Measurements from ENCODE around the gene ZNFX1. TPM values are rescaled to one million over a fixed set of nuclear protein-coding genes. Genes with fewer than 3 reads are reported as not detected.

ZNFX1 gene
- total RNA-seq, 2 donors from 2014 or later, result 8.1 to 8.9 TPM

DNA sequence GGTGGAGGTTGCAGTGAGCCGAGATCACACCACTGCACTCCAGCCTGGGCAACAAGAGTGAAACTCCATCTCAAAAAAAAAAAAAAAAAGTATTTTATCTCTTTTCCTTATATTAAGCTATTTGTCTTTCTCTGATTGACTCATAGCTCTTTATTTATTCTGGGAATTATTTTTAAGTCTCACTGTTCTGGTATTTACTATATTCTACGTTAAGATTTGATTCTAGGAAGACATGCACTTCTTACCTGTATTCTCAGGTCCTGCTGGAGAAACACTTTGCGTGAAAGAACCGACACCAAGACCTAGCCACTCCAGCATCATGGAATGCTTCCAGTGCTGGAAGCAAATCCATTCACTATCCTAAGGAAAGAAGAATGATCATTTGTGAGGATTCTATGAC is 17.6 kb downstream of the ZNFX1 start:
- TF ChIP-seq, protein P1, sequence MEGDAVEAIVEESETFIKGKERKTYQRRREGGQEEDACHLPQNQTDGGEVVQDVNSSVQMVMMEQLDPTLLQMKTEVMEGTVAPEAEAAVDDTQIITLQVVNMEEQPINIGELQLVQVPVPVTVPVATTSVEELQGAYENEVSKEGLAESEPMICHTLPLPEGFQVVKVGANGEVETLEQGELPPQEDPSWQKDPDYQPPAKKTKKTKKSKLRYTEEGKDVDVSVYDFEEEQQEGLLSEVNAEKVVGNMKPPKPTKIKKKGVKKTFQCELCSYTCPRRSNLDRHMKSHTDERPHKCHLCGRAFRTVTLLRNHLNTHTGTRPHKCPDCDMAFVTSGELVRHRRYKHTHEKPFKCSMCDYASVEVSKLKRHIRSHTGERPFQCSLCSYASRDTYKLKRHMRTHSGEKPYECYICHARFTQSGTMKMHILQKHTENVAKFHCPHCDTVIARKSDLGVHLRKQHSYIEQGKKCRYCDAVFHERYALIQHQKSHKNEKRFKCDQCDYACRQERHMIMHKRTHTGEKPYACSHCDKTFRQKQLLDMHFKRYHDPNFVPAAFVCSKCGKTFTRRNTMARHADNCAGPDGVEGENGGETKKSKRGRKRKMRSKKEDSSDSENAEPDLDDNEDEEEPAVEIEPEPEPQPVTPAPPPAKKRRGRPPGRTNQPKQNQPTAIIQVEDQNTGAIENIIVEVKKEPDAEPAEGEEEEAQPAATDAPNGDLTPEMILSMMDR (conservative IDR thresholded peaks at IDR 0.05), result no peak
- H3K36me3 Mint-ChIP-seq (ENCODE audit: low read depth), result peaks cover 78% of the 10 kb centered on the region
- Histone ChIP-seq H3K4me3 (ENCODE audit: low read length) (no peak overlapping the region), H3K27me3 (ENCODE audit: control insufficient read depth, insufficient read depth, low read length, poor library complexity, severe bottlenecking) (no peaks in the 10 kb centered on the region), H3K27ac (ENCODE audit: low read depth, low read length) (no peak overlapping the region), H3K4me1 (ENCODE audit: control insufficient read depth, insufficient read depth, low read length) (no peaks in the 10 kb centered on the region), H3K36me3 (ENCODE audit: control insufficient read depth, insufficient read depth, low read length) (peaks cover 79% of the 10 kb centered on the region), H3K9me3 (ENCODE audit: control insufficient read depth, low read length) (no peaks in the 10 kb centered on the region), H3K9ac (ENCODE audit: extremely low read depth, low read length, poor library complexity, severe bottlenecking) (no peak overlapping the region)
- 95 to 100% methylated on average over 2 to 3 of the region's 4 CpGs for WGBS, 2 experiments (ENCODE audit: insufficient coverage in 1 of 2, insufficient read length in 1 of 2)
- H3K27me3 Mint-ChIP-seq (ENCODE audit: insufficient read depth), result no peaks in the 10 kb centered on the region
- H3K27ac Mint-ChIP-seq, result no peak overlapping the region
- DNase-seq, result no peak
- H3K4me3 Mint-ChIP-seq, result no peak overlapping the region
- peaks cover 3% of the 10 kb centered on the region for H3K9me3 Mint-ChIP-seq
- H3K4me1 Mint-ChIP-seq, result no peaks in the 10 kb centered on the region

DNA sequence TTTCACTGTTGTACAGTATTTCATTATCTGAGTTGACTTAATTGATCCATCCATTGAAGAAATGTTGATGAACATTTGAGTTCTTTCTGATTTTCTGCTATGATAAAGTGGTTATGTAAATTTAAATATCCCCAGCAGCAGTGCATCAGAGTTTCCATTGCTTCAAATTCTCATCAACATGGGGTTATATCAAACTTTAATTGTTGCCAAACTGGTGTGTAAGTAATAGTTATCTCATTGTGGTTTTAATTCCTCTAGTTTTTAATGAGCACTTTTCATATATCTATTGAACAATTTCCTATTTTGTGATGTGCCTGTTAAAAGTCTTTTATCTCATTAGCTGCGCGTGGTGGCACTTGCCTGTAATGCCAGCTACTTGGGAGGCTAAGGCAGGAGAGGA is 18.1 kb downstream of the ZNFX1 start:
- peaks cover 76% of the 10 kb centered on the region for H3K36me3 Mint-ChIP-seq (ENCODE audit: low read depth)
- DNase-seq, result no peak
- Histone ChIP-seq H3K4me3 (ENCODE audit: low read length) (no peak overlapping the region), H3K27me3 (ENCODE audit: control insufficient read depth, insufficient read depth, low read length, poor library complexity, severe bottlenecking) (no peaks in the 10 kb centered on the region), H3K4me1 (ENCODE audit: control insufficient read depth, insufficient read depth, low read length) (no peaks in the 10 kb centered on the region), H3K27ac (ENCODE audit: low read depth, low read length) (no peak overlapping the region), H3K36me3 (ENCODE audit: control insufficient read depth, insufficient read depth, low read length) (peaks cover 77% of the 10 kb centered on the region), H3K9me3 (ENCODE audit: control insufficient read depth, low read length) (no peaks in the 10 kb centered on the region), H3K9ac (ENCODE audit: extremely low read depth, low read length, poor library complexity, severe bottlenecking) (no peak overlapping the region)
- H3K4me3 Mint-ChIP-seq, result no peak overlapping the region
- 83 to 93% methylated on average over 2 of the region's 2 CpGs for whole genome bisulfite sequencing, 2 experiments (ENCODE audit: insufficient coverage in 1 of 2, insufficient read length in 1 of 2)
- no peaks in the 10 kb centered on the region for H3K27me3 Mint-ChIP-seq (ENCODE audit: insufficient read depth)
- peaks cover 3% of the 10 kb centered on the region for H3K9me3 Mint-ChIP-seq
- TF ChIP-seq, protein P1 (conservative IDR thresholded peaks at IDR 0.05), result no peak
- no peaks in the 10 kb centered on the region for H3K4me1 Mint-ChIP-seq
- no peak overlapping the region for H3K27ac Mint-ChIP-seq

DNA sequence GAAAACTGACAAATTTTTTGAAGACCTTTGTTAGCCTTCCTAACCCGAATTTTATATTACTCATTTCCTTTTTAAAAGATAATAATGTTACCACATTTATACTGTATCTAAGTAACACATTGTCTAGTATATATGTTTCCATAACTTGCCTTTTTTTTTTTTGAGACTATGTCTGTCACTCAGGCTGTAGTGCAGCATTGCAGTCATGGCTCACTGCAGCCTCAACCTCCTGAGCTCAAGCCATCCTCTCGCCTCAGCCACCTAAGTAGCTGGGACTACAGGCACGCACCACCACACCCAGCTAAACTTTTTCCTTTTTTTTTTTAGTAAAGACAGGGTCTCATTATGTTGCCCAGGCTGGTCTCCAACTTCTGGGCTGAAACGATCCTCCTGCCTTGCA is 18.6 kb downstream of the ZNFX1 start:
- 50 to 72% methylated on average over 2 to 4 of the region's 4 CpGs for WGBS, 2 experiments (ENCODE audit: insufficient coverage in 1 of 2, insufficient read length in 1 of 2)
- Histone ChIP-seq H3K27me3 (ENCODE audit: control insufficient read depth, insufficient read depth, low read length, poor library complexity, severe bottlenecking) (no peaks in the 10 kb centered on the region), H3K4me3 (ENCODE audit: low read length) (no peak overlapping the region), H3K9ac (ENCODE audit: extremely low read depth, low read length, poor library complexity, severe bottlenecking) (no peak overlapping the region), H3K36me3 (ENCODE audit: control insufficient read depth, insufficient read depth, low read length) (peaks cover 77% of the 10 kb centered on the region), H3K27ac (ENCODE audit: low read depth, low read length) (no peak overlapping the region), H3K9me3 (ENCODE audit: control insufficient read depth, low read length) (no peaks in the 10 kb centered on the region), H3K4me1 (ENCODE audit: control insufficient read depth, insufficient read depth, low read length) (no peaks in the 10 kb centered on the region)
- Mint-ChIP-seq H3K27me3 (ENCODE audit: insufficient read depth) (no peaks in the 10 kb centered on the region), H3K36me3 (ENCODE audit: low read depth) (peaks cover 75% of the 10 kb centered on the region), H3K4me3 (no peak overlapping the region), H3K27ac (no peak overlapping the region), H3K4me1 (no peaks in the 10 kb centered on the region), H3K9me3 (peaks cover 3% of the 10 kb centered on the region)
- TF ChIP-seq, protein P1 (conservative IDR thresholded peaks at IDR 0.05), result no peak
- DNase-seq, result no peak

Data from endodermal cell (in vitro differentiated cells).